ENCODE results near the gene LMBRD2. TPM values are rescaled to one million over a fixed set of nuclear protein-coding genes. Genes with fewer than 3 reads are reported as not detected.
A peak's percentile ranks its signal among the peaks of the same experiment; 100 is the strongest.

LMBRD2 gene
- total RNA-seq, 1 donor from 2014 or later, result 11.6 TPM

DNA sequence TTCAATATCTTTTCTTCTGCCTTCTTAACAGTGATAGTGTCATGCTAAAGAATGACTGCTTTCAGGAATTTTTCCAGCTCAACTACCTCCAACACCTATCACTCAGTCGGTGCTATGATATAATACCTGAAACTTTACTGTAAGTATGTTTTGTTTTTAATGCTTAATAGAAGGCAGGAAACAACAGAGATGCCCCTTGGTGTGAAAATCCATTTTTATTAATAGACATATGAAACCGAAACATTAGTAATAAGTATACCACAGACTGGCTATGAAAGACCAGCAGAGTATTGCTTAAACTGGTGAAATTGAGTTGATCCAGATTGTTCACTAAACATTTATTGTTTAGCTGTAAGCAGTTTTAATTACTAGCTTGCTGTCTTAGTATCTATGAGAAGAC is 25.5 kb upstream of the LMBRD2 start:
- no peak for DNase-seq (ENCODE audit: low spot score)
- Mint-ChIP-seq H3K4me1 (ENCODE audit: low read depth) (peaks cover 2% of the 10 kb centered on the region), H3K36me3 (ENCODE audit: low read depth) (peaks cover 79% of the 10 kb centered on the region), H3K27ac (no peak overlapping the region), H3K4me3 (ENCODE audit: low read depth) (no peak overlapping the region), H3K27me3 (ENCODE audit: low read depth) (no peaks in the 10 kb centered on the region), H3K9me3 (no peaks in the 10 kb centered on the region)
- intact Hi-C loops (cut with micrococcal nuclease), result no loop called here

DNA sequence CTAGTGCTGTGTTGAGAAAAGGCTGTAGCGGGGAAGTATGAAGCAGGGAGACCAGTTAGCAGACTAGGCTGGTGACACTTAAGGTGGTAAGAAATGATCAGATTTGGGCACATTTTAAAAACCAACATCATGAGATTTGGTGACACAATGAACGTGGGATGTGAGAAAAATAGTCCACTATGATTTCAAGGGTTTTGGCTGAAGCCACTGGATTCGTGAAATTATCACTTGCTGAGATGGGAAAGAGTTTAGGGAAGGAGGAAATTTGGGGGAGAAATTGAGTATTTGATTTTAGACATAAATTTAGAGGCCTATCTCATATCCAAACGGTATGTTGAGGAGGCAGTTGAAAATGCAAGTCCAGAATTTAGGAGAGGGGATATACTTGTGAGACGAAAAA is 23.4 kb upstream of the LMBRD2 start:
- H3K36me3 Mint-ChIP-seq (ENCODE audit: low read depth), result peaks cover 80% of the 10 kb centered on the region
- no peak overlapping the region for H3K27ac Mint-ChIP-seq
- H3K9me3 Mint-ChIP-seq, result no peaks in the 10 kb centered on the region
- H3K4me1 Mint-ChIP-seq (ENCODE audit: low read depth), result peaks cover 2% of the 10 kb centered on the region
- no peaks in the 10 kb centered on the region for H3K27me3 Mint-ChIP-seq (ENCODE audit: low read depth)
- intact Hi-C loops (cut with micrococcal nuclease), result no loop called here
- DNase-seq (ENCODE audit: low spot score), result no peak
- no peak overlapping the region for H3K4me3 Mint-ChIP-seq (ENCODE audit: low read depth)

DNA sequence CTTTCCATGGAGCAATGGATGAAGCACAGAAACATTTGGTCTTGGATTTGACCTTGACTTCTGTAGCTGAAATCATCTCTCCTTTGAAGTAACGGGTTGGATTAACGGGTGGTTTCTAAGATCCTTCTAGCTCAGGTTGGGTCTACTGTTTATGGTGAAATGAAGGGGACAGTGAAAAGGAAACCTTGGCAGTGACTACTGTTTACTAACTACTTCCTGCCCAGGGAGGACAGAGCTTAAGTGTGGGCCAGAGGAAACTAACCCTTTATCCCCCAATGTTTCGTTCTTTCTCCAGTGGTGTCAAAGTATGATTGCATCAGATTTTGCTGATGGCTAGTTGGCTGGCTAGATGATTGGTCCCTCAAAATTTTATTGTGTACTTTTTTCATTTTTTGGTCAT is 22.4 kb upstream of the LMBRD2 start:
- DNase-seq (ENCODE audit: low spot score), result no peak
- Mint-ChIP-seq H3K9me3 (no peaks in the 10 kb centered on the region), H3K27me3 (ENCODE audit: low read depth) (no peaks in the 10 kb centered on the region), H3K4me3 (ENCODE audit: low read depth) (no peak overlapping the region), H3K36me3 (ENCODE audit: low read depth) (peaks cover 80% of the 10 kb centered on the region), H3K27ac (no peak overlapping the region), H3K4me1 (ENCODE audit: low read depth) (peaks cover 3% of the 10 kb centered on the region)
- intact Hi-C loops (cut with micrococcal nuclease), result no loop called here

DNA sequence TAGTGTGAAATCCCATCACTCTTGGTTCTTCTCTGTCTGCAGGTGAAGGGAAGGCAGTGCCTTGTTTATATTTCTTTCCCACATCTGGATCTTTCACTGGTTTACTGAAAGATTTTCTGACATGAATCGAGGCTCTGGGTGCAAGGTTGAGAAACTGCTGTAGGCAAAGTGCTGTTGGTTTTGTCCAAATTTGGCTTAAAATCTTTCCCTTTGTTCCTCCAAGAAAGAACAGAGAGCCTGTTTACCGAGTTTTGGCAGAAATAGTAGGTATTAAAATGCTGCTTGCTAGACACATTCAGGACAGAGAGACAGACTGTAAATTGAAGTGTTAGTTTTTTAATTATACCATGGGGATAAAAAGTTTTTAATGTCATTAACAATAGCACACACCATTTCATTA is 21.7 kb upstream of the LMBRD2 start:
- Mint-ChIP-seq H3K36me3 (ENCODE audit: low read depth) (peaks cover 84% of the 10 kb centered on the region), H3K9me3 (no peaks in the 10 kb centered on the region), H3K4me1 (ENCODE audit: low read depth) (peaks cover 8% of the 10 kb centered on the region), H3K27me3 (ENCODE audit: low read depth) (no peaks in the 10 kb centered on the region), H3K27ac (no peak overlapping the region), H3K4me3 (ENCODE audit: low read depth) (no peak overlapping the region)
- intact Hi-C loops (cut with micrococcal nuclease), result no loop called here
- DNase-seq (ENCODE audit: low spot score), result no peak

DNA sequence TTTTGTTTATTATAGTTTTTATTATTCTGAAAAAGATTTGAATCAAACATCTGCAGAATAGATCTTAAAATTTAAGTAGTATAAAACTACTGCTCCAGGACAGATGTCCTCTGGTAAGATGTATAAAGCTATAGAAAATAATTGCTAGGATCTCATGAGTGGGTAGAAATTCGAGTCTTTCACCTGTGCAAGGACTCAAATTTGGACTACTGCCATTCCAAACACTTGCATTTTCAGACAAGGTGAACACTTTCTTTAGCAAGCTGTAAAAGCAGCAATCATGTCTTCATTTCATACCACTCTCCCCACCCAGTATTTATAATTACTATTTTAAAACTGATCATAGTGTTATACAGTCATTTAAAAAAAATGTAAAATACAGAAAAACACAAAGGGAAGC is 20.9 kb upstream of the LMBRD2 start:
- no peaks in the 10 kb centered on the region for H3K9me3 Mint-ChIP-seq
- no peak for DNase-seq (ENCODE audit: low spot score)
- no peak overlapping the region for H3K27ac Mint-ChIP-seq
- no peak overlapping the region for H3K4me3 Mint-ChIP-seq (ENCODE audit: low read depth)
- H3K27me3 Mint-ChIP-seq (ENCODE audit: low read depth), result no peaks in the 10 kb centered on the region
- intact Hi-C loops (cut with micrococcal nuclease), result no loop called here
- peaks cover 86% of the 10 kb centered on the region for H3K36me3 Mint-ChIP-seq (ENCODE audit: low read depth)
- H3K4me1 Mint-ChIP-seq (ENCODE audit: low read depth), result peaks cover 15% of the 10 kb centered on the region

DNA sequence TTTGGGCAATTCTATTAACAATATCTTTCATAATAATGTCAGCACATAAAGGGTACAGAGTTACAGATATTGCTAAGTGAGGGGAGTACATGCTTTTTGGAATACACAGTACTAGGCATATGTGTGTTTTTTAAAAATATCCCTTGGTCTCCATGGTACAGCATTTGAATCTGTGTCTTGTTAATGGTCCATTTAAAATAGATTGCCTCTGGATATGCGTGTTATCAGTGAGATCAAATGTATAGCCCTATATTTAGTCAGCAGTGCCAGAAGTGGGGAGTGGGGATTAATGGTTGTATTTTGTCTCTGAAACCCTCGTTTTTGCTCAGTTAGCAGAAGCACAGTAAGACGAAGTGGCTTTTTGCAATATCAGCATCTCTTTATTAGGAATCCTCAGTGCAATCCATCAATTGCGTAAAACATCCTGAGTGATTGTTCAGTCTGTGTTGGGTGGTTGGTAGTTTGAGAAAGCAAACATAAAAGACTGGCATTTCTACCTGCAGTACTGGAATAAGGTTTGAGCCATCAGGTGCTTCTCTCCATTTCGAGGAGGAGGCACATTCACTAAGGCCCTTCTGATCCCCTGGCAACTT is 19.2 kb upstream of the LMBRD2 start:
- no peak overlapping the region for H3K4me3 Mint-ChIP-seq (ENCODE audit: low read depth)
- H3K9me3 Mint-ChIP-seq, result no peaks in the 10 kb centered on the region
- DNase-seq (ENCODE audit: low spot score), result no peak
- peaks cover 15% of the 10 kb centered on the region for H3K4me1 Mint-ChIP-seq (ENCODE audit: low read depth)
- H3K36me3 Mint-ChIP-seq (ENCODE audit: low read depth), result peaks cover 88% of the 10 kb centered on the region
- H3K27ac Mint-ChIP-seq, result no peak overlapping the region
- no peaks in the 10 kb centered on the region for H3K27me3 Mint-ChIP-seq (ENCODE audit: low read depth)
- intact Hi-C loops (cut with micrococcal nuclease), result no loop called here

DNA sequence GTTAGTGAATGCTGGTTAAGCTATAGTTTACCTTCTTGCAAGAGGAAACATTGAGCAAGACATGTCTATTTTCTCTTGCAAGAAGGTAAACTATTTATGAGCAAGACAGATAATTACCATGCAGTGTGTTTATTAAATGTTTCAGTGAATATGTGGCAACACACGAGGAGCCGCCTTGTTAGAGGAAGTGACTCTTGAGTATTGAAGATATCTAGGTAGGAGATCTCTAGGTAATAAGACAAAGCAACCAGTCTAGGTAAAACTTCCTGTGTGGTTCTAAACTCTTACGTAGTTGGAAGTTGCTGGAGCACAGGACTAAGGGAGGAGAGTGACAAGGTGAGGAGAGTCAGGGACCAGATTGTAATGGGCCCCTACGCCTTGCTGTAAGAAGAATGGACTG is 17.1 kb upstream of the LMBRD2 start:
- Mint-ChIP-seq H3K9me3 (no peaks in the 10 kb centered on the region), H3K36me3 (ENCODE audit: low read depth) (peaks cover 86% of the 10 kb centered on the region), H3K4me3 (ENCODE audit: low read depth) (no peak overlapping the region), H3K27me3 (ENCODE audit: low read depth) (no peaks in the 10 kb centered on the region), H3K27ac (peak overlapping the region; percentile 58), H3K4me1 (ENCODE audit: low read depth) (peaks cover 13% of the 10 kb centered on the region)
- intact Hi-C loops (cut with micrococcal nuclease), result no loop called here
- DNase-seq (ENCODE audit: low spot score), result no peak

DNA sequence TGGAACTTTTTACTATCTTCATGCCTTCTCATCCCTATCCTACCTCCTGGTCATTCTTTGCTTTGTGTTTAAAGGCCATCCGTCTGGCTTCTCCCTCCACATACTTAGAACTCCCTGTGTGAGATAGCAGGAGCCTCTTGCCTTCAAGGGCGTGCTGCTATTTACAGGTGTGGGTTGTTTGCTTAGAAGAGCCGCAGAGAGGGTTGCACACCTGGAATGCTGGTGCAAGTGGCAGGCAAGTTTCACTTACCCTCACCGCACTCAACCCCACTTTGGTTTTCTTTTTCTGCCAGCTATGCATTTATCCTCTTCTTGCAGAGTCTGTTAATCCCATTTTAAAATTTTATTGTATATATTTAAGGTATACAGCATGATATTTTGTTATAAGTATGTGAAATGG is 12.8 kb upstream of the LMBRD2 start:
- intact Hi-C loops (cut with micrococcal nuclease), result no loop called here
- H3K4me3 Mint-ChIP-seq (ENCODE audit: low read depth), result no peak overlapping the region
- no peaks in the 10 kb centered on the region for H3K27me3 Mint-ChIP-seq (ENCODE audit: low read depth)
- peaks cover 80% of the 10 kb centered on the region for H3K36me3 Mint-ChIP-seq (ENCODE audit: low read depth)
- peaks cover 33% of the 10 kb centered on the region for H3K4me1 Mint-ChIP-seq (ENCODE audit: low read depth)
- H3K27ac Mint-ChIP-seq, result no peak overlapping the region
- H3K9me3 Mint-ChIP-seq, result no peaks in the 10 kb centered on the region
- no peak for DNase-seq (ENCODE audit: low spot score)

DNA sequence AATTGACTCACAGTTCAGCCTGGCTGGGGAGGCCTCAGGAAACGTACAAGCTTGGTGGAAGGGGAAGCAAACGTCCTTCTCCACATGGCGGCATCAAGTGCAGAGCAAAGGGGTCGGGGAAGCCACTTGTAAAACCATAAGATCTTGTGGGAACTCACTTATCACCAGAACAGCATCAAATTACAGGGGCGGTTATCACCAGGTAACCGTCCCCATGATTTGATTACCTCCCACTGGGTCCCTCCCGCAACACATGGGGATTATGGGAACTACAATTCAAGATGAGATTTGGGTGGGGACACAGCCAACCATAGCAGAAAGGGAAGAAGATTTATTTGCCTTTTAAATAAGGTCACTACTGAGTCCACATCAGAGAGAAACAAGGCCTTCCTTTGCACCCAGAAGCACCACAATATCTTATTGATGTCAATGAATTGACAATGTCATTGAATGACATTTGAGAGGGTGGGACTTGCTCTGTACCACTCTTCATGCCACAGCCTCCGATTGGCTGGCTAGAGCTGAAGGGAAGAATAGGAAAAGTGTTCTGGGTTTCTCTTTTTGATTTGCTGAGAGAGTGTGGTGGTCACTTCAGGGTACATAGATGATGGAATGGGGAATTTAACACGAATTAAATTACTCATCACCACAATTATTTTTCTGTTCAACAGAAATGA is 11.3 kb upstream of the LMBRD2 start:
- Mint-ChIP-seq H3K4me3 (ENCODE audit: low read depth) (no peak overlapping the region), H3K9me3 (no peaks in the 10 kb centered on the region), H3K27me3 (ENCODE audit: low read depth) (no peaks in the 10 kb centered on the region), H3K4me1 (ENCODE audit: low read depth) (peaks cover 25% of the 10 kb centered on the region), H3K27ac (no peak overlapping the region), H3K36me3 (ENCODE audit: low read depth) (peaks cover 78% of the 10 kb centered on the region)
- DNase-seq (ENCODE audit: low spot score), result no peak
- intact Hi-C loops (cut with micrococcal nuclease), result no loop called here

DNA sequence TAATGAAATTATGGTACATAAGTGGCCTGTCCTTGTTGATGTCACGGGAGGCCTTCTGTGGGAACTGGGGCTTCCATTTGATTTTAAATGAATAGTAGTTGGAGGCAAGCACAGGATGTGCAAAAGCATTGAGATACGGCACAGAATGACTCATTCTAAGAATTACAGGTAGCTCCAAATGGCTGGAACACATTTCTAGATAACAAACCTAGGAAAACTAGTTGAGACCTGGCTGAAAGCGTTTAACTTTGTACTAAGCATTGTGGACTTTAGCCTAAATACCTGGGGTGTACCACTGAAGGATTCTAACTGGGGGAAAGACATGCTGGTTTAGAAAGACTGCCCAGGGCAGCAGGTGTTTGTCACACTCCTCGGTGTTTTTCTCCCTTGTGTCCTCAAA is 9.7 kb upstream of the LMBRD2 start:
- peaks cover 34% of the 10 kb centered on the region for H3K4me1 Mint-ChIP-seq (ENCODE audit: low read depth)
- H3K27ac Mint-ChIP-seq, result no peak overlapping the region
- DNase-seq (ENCODE audit: low spot score), result no peak
- no peak overlapping the region for H3K4me3 Mint-ChIP-seq (ENCODE audit: low read depth)
- peaks cover 80% of the 10 kb centered on the region for H3K36me3 Mint-ChIP-seq (ENCODE audit: low read depth)
- intact Hi-C loops (cut with micrococcal nuclease), result no loop called here
- no peaks in the 10 kb centered on the region for H3K27me3 Mint-ChIP-seq (ENCODE audit: low read depth)
- no peaks in the 10 kb centered on the region for H3K9me3 Mint-ChIP-seq

DNA sequence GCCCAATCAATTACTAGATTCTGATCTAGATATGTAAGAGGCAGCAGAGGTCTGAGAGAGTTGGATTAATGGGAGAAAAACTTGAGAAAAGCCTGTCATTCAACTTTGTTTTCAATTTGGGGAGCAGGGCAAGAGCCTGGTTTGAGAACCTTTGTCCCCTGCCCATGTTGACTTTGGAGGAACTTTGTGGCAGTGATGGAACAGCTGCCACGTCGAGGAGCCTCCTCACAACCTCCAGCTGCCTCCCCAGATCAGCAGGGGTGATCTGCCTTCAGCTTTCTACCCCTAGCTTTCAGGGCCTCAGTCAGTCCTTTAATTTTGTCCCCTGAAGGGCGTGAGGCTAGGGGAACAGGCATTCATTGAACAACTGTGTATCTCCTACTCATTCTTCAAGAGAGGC is 8.9 kb upstream of the LMBRD2 start:
- H3K27me3 Mint-ChIP-seq (ENCODE audit: low read depth), result no peaks in the 10 kb centered on the region
- H3K4me1 Mint-ChIP-seq (ENCODE audit: low read depth), result peaks cover 40% of the 10 kb centered on the region
- intact Hi-C loops (cut with micrococcal nuclease), result no loop called here
- H3K27ac Mint-ChIP-seq, result no peak overlapping the region
- no peak overlapping the region for H3K4me3 Mint-ChIP-seq (ENCODE audit: low read depth)
- peaks cover 83% of the 10 kb centered on the region for H3K36me3 Mint-ChIP-seq (ENCODE audit: low read depth)
- no peak for DNase-seq (ENCODE audit: low spot score)
- no peaks in the 10 kb centered on the region for H3K9me3 Mint-ChIP-seq

DNA sequence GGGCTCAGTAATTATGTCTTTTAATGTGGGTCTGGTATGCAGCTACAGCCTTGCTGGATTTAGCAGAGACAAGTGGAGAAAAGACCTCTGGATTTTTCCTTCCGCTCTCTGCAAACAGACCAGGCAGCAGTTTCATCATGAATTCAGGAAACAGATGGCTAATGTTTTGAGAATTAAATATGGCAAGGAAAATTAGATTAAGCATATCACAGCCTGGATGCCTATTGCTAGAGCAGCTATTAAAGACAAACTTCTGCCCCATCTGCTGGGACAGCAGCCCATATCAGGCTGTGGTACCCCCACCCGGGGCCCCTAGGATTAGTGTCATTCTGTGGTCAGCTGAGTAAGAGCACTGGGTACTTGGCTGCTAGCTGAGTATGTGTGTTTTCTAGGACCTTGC is 6.5 kb upstream of the LMBRD2 start:
- Mint-ChIP-seq H3K9me3 (no peaks in the 10 kb centered on the region), H3K4me1 (ENCODE audit: low read depth) (peaks cover 56% of the 10 kb centered on the region), H3K27me3 (ENCODE audit: low read depth) (no peaks in the 10 kb centered on the region), H3K27ac (no peak overlapping the region), H3K36me3 (ENCODE audit: low read depth) (peaks cover 88% of the 10 kb centered on the region), H3K4me3 (ENCODE audit: low read depth) (no peak overlapping the region)
- DNase-seq (ENCODE audit: low spot score), result no peak
- intact Hi-C loops (cut with micrococcal nuclease), result loop anchor here (10.0 kb wide), 1 partner anchor 83 kb away; no protein-coding TSS in a partner anchor

DNA sequence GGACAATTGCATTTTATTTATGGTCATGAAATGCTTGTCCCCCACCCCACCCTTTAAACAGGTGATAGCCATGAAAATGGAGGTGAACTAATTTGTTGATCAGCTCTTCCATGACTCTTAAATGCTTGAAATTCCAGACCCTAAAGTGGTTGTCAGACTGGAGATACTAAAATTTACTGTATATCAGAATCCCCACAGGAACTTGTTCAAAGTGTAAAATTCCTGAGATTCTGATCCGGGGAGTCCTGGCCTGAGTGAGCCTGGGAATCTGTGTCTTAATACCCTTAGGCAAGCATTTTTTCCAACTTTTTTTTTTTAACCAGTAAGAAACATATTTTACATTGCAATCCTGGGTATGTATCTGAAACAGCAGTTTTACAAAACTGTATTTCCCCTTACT is 4.9 kb upstream of the LMBRD2 start:
- no peak for DNase-seq (ENCODE audit: low spot score)
- Mint-ChIP-seq H3K36me3 (ENCODE audit: low read depth) (peaks cover 82% of the 10 kb centered on the region), H3K9me3 (no peaks in the 10 kb centered on the region), H3K27ac (no peak overlapping the region), H3K4me3 (ENCODE audit: low read depth) (no peak overlapping the region), H3K27me3 (ENCODE audit: low read depth) (no peaks in the 10 kb centered on the region), H3K4me1 (ENCODE audit: low read depth) (peaks cover 56% of the 10 kb centered on the region)
- intact Hi-C loops (cut with micrococcal nuclease), result loop anchor here (10.0 kb wide), 1 partner anchor 82 kb away; no protein-coding TSS in a partner anchor

Measured in activated T-helper 2 cell treated with anti-CD3 and anti-CD28 coated beads, Interferon-gamma antibody, Interleukin-2, Interleukin-4, amounts not matched to agents 10 μg/mL and 5 μg/mL and 100 μg/mL, durations not matched to agents 14 hours and 24 hours and 36 hours (primary cell).